Measurements from ENCODE around the gene HEG1.
A peak's percentile ranks its signal among the peaks of the same experiment; 100 is the strongest.

The HEG1 gene

GRCh38 chr3:125055913-125056745 lies at the start of gene HEG1:
Gene HEG1 (minus strand): TSS chr3:125055997. CDS start chr3:125055890, 107 bp downstream.
- in situ Hi-C loops (cut with HindIII; ENCODE audit: low sequenced_read_pairs), result no loop called here
- TF ChIP-seq CTCF (IDR thresholded peaks at IDR 0.05; ENCODE audit: low read depth, low read length), result no peak
- H3K4me3 ChIP-seq (ENCODE audit: low read depth, low read length), result peak within 1 kb of the TSS; percentile 90
- peak; percentile 88 for DNase-seq (ENCODE audit: low read depth, low spot score)

DNA sequence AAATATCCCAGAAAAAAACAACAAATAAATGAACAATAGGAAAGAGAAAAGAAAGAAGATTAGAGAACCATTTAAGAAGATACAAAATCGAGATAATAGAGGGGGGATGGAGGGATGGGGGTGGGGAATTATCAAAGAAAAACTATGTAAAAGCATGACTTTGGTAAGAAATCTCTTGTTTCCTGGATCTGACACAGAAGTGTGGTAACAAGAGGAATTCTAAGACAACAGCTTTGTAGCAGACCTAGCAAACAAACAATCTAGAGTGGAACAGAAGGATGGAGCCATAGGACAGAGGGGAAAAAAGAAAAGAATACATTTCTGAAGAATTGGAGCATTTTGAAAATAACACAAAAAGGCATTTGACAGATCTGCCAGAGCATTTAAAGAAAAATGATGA lies 49.3 kb upstream of the HEG1 start:
- in situ Hi-C loops (cut with HindIII; ENCODE audit: low sequenced_read_pairs), result no loop called here
- DNase-seq (ENCODE audit: low read depth, low spot score), result no peak
- H3K4me3 ChIP-seq (ENCODE audit: low read depth, low read length), result no peak overlapping the region
- no peak for TF ChIP-seq CTCF (IDR thresholded peaks at IDR 0.05; ENCODE audit: low read depth, low read length)

- in situ Hi-C loops (cut with HindIII; ENCODE audit: low sequenced_read_pairs), result no loop called here
These were observed 48.8 kb upstream of the HEG1 start for GRCh38 chr3:125104639-125105038.

DNA sequence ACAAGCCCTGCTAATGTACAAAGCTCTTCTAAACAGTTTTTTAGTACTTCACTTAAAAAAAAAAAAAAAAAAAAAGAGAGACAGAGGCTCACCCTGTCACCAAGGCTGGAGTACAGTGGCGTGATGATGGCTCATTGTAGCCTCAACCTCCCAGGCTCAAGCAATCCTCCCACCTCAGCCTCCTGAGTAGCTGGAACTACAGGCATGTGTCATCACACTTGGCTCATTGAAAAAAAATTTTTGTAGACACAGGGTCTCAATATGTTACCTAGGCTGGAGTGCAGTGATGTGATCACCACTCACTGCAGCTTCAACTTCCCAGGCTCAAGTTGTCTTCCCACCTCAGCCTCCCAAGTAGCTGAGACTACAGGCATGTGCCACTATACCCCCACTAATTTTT lies 47.6 kb upstream of the HEG1 start:
- no peak for DNase-seq (ENCODE audit: low read depth, low spot score)
- no peak overlapping the region for H3K4me3 ChIP-seq (ENCODE audit: low read depth, low read length)
- TF ChIP-seq CTCF (IDR thresholded peaks at IDR 0.05; ENCODE audit: low read depth, low read length), result no peak
- in situ Hi-C loops (cut with HindIII; ENCODE audit: low sequenced_read_pairs), result no loop called here

More at GRCh38 chr3:125104639-125105038, 48.8 kb upstream of the HEG1 start:
- DNase-seq (ENCODE audit: low read depth, low spot score), result no peak
- H3K4me3 ChIP-seq (ENCODE audit: low read depth, low read length), result no peak overlapping the region
- no peak for TF ChIP-seq CTCF (IDR thresholded peaks at IDR 0.05; ENCODE audit: low read depth, low read length)

DNA sequence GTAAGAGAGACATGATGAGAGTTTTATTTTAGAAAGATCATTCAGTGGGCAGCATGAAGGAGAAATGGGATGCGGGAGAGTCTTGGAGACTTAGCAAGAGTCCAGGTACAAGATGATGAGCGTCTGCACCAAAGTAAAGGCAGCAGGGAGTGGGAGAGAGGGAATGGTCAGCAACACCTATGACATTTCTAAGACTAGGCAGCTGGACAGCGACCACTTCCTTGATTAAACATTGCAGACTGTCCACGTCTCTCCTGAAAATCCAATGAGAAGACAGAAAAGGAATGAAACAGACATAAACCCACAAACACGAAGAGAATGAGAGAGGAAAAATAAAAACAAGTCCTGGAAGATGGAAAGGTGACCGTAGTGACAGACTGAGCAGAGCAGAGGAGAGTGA lies 46.7 kb upstream of the HEG1 start:
- DNase-seq (ENCODE audit: low read depth, low spot score), result no peak
- no peak overlapping the region for H3K4me3 ChIP-seq (ENCODE audit: low read depth, low read length)
- in situ Hi-C loops (cut with HindIII; ENCODE audit: low sequenced_read_pairs), result no loop called here
- no peak for TF ChIP-seq CTCF (IDR thresholded peaks at IDR 0.05; ENCODE audit: low read depth, low read length)

DNA sequence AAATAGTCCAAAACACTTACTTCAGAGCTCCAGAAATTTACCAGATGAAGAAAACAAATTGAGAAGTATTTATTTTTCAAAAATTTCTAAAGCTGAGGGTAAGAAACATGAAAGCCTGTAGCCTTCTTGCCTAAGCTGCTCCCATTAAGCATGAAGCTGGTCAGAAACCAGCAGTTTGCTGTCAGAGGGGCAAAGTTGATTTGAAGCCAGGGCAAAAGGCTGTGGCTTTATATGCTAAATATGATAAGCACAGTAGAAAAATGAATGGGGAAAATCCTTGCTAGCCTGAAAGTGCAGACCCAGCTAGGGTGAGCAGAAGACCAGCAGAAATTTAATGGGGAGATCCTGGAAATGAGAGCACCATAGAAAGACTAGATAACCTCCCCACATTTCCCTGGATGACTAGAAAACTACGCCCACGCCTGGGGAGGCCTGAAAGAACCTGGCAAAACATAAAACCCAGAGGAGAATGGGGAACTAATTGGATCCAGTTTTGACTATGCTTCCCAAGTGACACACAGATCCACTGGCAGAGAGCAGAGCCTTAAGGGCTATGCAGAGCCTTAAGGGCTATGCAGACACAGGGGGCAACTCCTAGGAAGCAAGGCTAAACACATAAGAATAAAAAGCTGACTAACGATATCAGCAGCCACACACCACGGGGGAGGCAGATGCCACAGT lies 43.0 kb upstream of the HEG1 start:
- DNase-seq (ENCODE audit: low read depth, low spot score), result no peak
- in situ Hi-C loops (cut with HindIII; ENCODE audit: low sequenced_read_pairs), result no loop called here
- no peak overlapping the region for H3K4me3 ChIP-seq (ENCODE audit: low read depth, low read length)
- no peak for TF ChIP-seq CTCF (IDR thresholded peaks at IDR 0.05; ENCODE audit: low read depth, low read length)

Measured in astrocyte of the spinal cord (primary cell).